ENCODE measurements around the gene ATP8B4. TPM values are rescaled to one million over a fixed set of nuclear protein-coding genes. Genes with fewer than 3 reads are reported as not detected.
"Not testable (repeated sequence)": the region's sequence is repeated elsewhere in the genome, so short reads cannot be mapped to it uniquely, and the experiment has no call there.

The ATP8B4 gene
- 1 to 10 TPM; 2.7 to 4.2 TPM for total RNA-seq

- peaks cover 6% of the 10 kb centered on the region for H3K36me3 Mint-ChIP-seq
- intact Hi-C loops (cut with micrococcal nuclease) = no loop called here
- H3K4me1 Mint-ChIP-seq (ENCODE audit: low read depth) = peaks cover 18% of the 10 kb centered on the region
- CTCF ChIA-PET = interaction anchor here (1.6 kb wide), 1 partner anchor 64 kb away, joined by 3 read pairs; no protein-coding TSS in a partner anchor
- peaks cover 7% of the 10 kb centered on the region for H3K9me3 Mint-ChIP-seq
- peak within 1 kb of the TSS; percentile 56 for H3K4me3 Mint-ChIP-seq
- DNase-seq = no peak
- H3K27me3 Mint-ChIP-seq = peaks cover 13% of the 10 kb centered on the region
- H3K27ac Mint-ChIP-seq = no peak within 1 kb of the TSS
- POLR2A ChIA-PET = no interaction called here
Measured at GRCh38 chr15:50119063-50120040, at the start of gene ATP8B4. Gene ATP8B4 (minus strand): TSS chr15:50119233. CDS start chr15:50106966, 12,267 bp downstream.

GRCh38 chr15:50168379-50168778 is 49.3 kb upstream of the ATP8B4 start:
- ChIA-PET POLR2A (interaction anchor here (0.7 kb wide), 1 partner anchor 93 kb away, joined by 3 read pairs; no protein-coding TSS in a partner anchor), CTCF (no interaction called here)
- Mint-ChIP-seq H3K27ac (no peak overlapping the region), H3K9me3 (peaks cover 7% of the 10 kb centered on the region), H3K36me3 (peaks cover 5% of the 10 kb centered on the region), H3K27me3 (peaks cover 11% of the 10 kb centered on the region), H3K4me1 (ENCODE audit: low read depth) (peaks cover 16% of the 10 kb centered on the region), H3K4me3 (no peak overlapping the region)
- DNase-seq = no peak
- intact Hi-C loops (cut with micrococcal nuclease) = no loop called here

- Mint-ChIP-seq H3K27me3 (peaks cover 14% of the 10 kb centered on the region), H3K27ac (no peak overlapping the region), H3K4me1 (ENCODE audit: low read depth) (peaks cover 16% of the 10 kb centered on the region), H3K9me3 (peaks cover 7% of the 10 kb centered on the region), H3K4me3 (no peak overlapping the region), H3K36me3 (peaks cover 5% of the 10 kb centered on the region)
- POLR2A ChIA-PET = no interaction called here
- CTCF ChIA-PET = no interaction called here
- intact Hi-C loops (cut with micrococcal nuclease) = no loop called here
- no peak for DNase-seq
Measured at GRCh38 chr15:50167110-50167509, 48.1 kb upstream of the ATP8B4 start.

- Mint-ChIP-seq H3K27me3 (peaks cover 12% of the 10 kb centered on the region), H3K27ac (no peak overlapping the region), H3K9me3 (no peaks in the 10 kb centered on the region), H3K4me1 (ENCODE audit: low read depth) (peaks cover 13% of the 10 kb centered on the region), H3K4me3 (no peak overlapping the region), H3K36me3 (no peaks in the 10 kb centered on the region)
- intact Hi-C loops (cut with micrococcal nuclease) = no loop called here
- DNase-seq = no peak
- ChIA-PET CTCF (no interaction called here), POLR2A (no interaction called here)
Measured at GRCh38 chr15:50166216-50166615, 47.2 kb upstream of the ATP8B4 start.

GRCh38 chr15:50164458-50164857 is 45.4 kb upstream of the ATP8B4 start:
- Mint-ChIP-seq H3K9me3 (no peaks in the 10 kb centered on the region), H3K4me1 (ENCODE audit: low read depth) (peaks cover 13% of the 10 kb centered on the region), H3K36me3 (no peaks in the 10 kb centered on the region), H3K4me3 (no peak overlapping the region), H3K27me3 (peaks cover 11% of the 10 kb centered on the region), H3K27ac (no peak overlapping the region)
- CTCF ChIA-PET = no interaction called here
- no peak for DNase-seq
- intact Hi-C loops (cut with micrococcal nuclease) = no loop called here
- POLR2A ChIA-PET = no interaction called here

- ChIA-PET CTCF (no interaction called here), POLR2A (no interaction called here)
- intact Hi-C loops (cut with micrococcal nuclease) = no loop called here
- H3K36me3 Mint-ChIP-seq = no peaks in the 10 kb centered on the region
- DNase-seq = no peak
- no peak overlapping the region for H3K27ac Mint-ChIP-seq
- peaks cover 13% of the 10 kb centered on the region for H3K4me1 Mint-ChIP-seq (ENCODE audit: low read depth)
- H3K27me3 Mint-ChIP-seq = peaks cover 5% of the 10 kb centered on the region
- H3K4me3 Mint-ChIP-seq = no peak overlapping the region
- H3K9me3 Mint-ChIP-seq = no peaks in the 10 kb centered on the region
Measured at GRCh38 chr15:50163719-50164410, 44.8 kb upstream of the ATP8B4 start.

- intact Hi-C loops (cut with micrococcal nuclease) = no loop called here
- no peak overlapping the region for H3K27ac Mint-ChIP-seq
- no peak overlapping the region for H3K4me3 Mint-ChIP-seq
- ChIA-PET POLR2A (no interaction called here), CTCF (no interaction called here)
- H3K9me3 Mint-ChIP-seq = peaks cover 2% of the 10 kb centered on the region
- DNase-seq = no peak
- H3K36me3 Mint-ChIP-seq = no peaks in the 10 kb centered on the region
- peaks cover 13% of the 10 kb centered on the region for H3K4me1 Mint-ChIP-seq (ENCODE audit: low read depth)
- H3K27me3 Mint-ChIP-seq = peaks cover 5% of the 10 kb centered on the region
Measured at GRCh38 chr15:50162969-50163718, 44.1 kb upstream of the ATP8B4 start.

GRCh38 chr15:50158236-50158635 is 39.2 kb upstream of the ATP8B4 start:
- peaks cover 19% of the 10 kb centered on the region for H3K9me3 Mint-ChIP-seq
- H3K36me3 Mint-ChIP-seq; H3K27me3 Mint-ChIP-seq; CTCF ChIA-PET; DNase-seq; H3K4me3 Mint-ChIP-seq; H3K27ac Mint-ChIP-seq; intact Hi-C loops (cut with micrococcal nuclease); H3K4me1 Mint-ChIP-seq (ENCODE audit: low read depth); POLR2A ChIA-PET: not testable (repeated sequence)

- CTCF ChIA-PET = interaction anchor here (0.8 to 2.5 kb wide), 4 partner anchors 31 to 166 kb away, joined by 3 to 11 read pairs (median 4); no protein-coding TSS in a partner anchor
- Mint-ChIP-seq H3K9me3 (peaks cover 6% of the 10 kb centered on the region), H3K4me3 (no peak overlapping the region), H3K36me3 (peaks cover 4% of the 10 kb centered on the region), H3K27ac (no peak overlapping the region), H3K27me3 (peaks cover 2% of the 10 kb centered on the region), H3K4me1 (ENCODE audit: low read depth) (peaks cover 9% of the 10 kb centered on the region)
- POLR2A ChIA-PET = interaction anchor here (0.6 kb wide), 1 partner anchor 646 kb away, joined by 5 read pairs; no protein-coding TSS in a partner anchor
- no peak for DNase-seq
- intact Hi-C loops (cut with micrococcal nuclease) = no loop called here
Measured at GRCh38 chr15:50151476-50151875, 32.4 kb upstream of the ATP8B4 start.

- no peak for DNase-seq
- Mint-ChIP-seq H3K36me3 (no peaks in the 10 kb centered on the region), H3K4me3 (no peak overlapping the region), H3K27ac (no peak overlapping the region), H3K9me3 (peaks cover 2% of the 10 kb centered on the region), H3K4me1 (ENCODE audit: low read depth) (peaks cover 9% of the 10 kb centered on the region), H3K27me3 (no peaks in the 10 kb centered on the region)
- POLR2A ChIA-PET = no interaction called here
- CTCF ChIA-PET = interaction anchor here (0.8 to 2.5 kb wide), 4 partner anchors 32 to 167 kb away, joined by 3 to 11 read pairs (median 4); no protein-coding TSS in a partner anchor
- intact Hi-C loops (cut with micrococcal nuclease) = no loop called here
Measured at GRCh38 chr15:50150851-50151250, 31.8 kb upstream of the ATP8B4 start.

GRCh38 chr15:50150349-50150748 is 31.3 kb upstream of the ATP8B4 start:
- intact Hi-C loops (cut with micrococcal nuclease) = no loop called here
- no peak for DNase-seq
- POLR2A ChIA-PET = no interaction called here
- H3K9me3 Mint-ChIP-seq = no peaks in the 10 kb centered on the region
- no peak overlapping the region for H3K4me3 Mint-ChIP-seq
- no peaks in the 10 kb centered on the region for H3K36me3 Mint-ChIP-seq
- CTCF ChIA-PET = interaction anchor here (0.7 to 2.5 kb wide), 3 partner anchors 42 to 167 kb away, joined by 3 to 11 read pairs (median 4); no protein-coding TSS in a partner anchor
- H3K27ac Mint-ChIP-seq = no peak overlapping the region
- no peaks in the 10 kb centered on the region for H3K27me3 Mint-ChIP-seq
- H3K4me1 Mint-ChIP-seq (ENCODE audit: low read depth) = peaks cover 13% of the 10 kb centered on the region

- H3K27me3 Mint-ChIP-seq = no peaks in the 10 kb centered on the region
- H3K27ac Mint-ChIP-seq = no peak overlapping the region
- ChIA-PET POLR2A (no interaction called here), CTCF (no interaction called here)
- no peak for DNase-seq
- H3K36me3 Mint-ChIP-seq = no peaks in the 10 kb centered on the region
- intact Hi-C loops (cut with micrococcal nuclease) = loop anchor here (10.0 kb wide), 3 partner anchors 166 to 674 kb away; no protein-coding TSS in a partner anchor
- H3K4me1 Mint-ChIP-seq (ENCODE audit: low read depth) = peaks cover 20% of the 10 kb centered on the region
- H3K4me3 Mint-ChIP-seq = no peak overlapping the region
- H3K9me3 Mint-ChIP-seq = no peaks in the 10 kb centered on the region
Measured at GRCh38 chr15:50149090-50149489, 30.1 kb upstream of the ATP8B4 start.

Data from activated CD4-positive, alpha-beta memory T cell treated with anti-CD3 and anti-CD28 coated beads for 36 hours (primary cell).